HEK293 (cell line): ENCODE data around the gene HINT1.

Experiments used
- BCL11A ChIP-seq: fragments of 450-650 bp; formaldehyde crosslinking; IDR thresholded peaks from 2 replicates; pipeline ENCODE4 v1.5.1; 2016; ENCODE audit warnings: low read depth, missing biosample characterization, missing genetic modification characterization
- CTCF ChIP-seq: fragments of 450-650 bp; formaldehyde crosslinking; IDR thresholded peaks from 2 replicates; pipeline ENCODE4 v1.5.1; 2016; ENCODE audit warnings: missing biosample characterization, missing genetic modification characterization
- KLF10 ChIP-seq: fragments of 450-650 bp; IDR thresholded peaks from 2 replicates; pipeline ENCODE4 v1.5.1; 2018; ENCODE audit warnings: missing biosample characterization, mild to moderate bottlenecking, missing genetic modification characterization
- PATZ1 ChIP-seq: fragments of 450-650 bp; formaldehyde crosslinking; IDR thresholded peaks from 2 replicates; pipeline ENCODE4 v1.5.1; 2016; ENCODE audit warnings: missing biosample characterization, missing genetic modification characterization
- PRDM1 ChIP-seq: fragments of 450-650 bp; formaldehyde crosslinking; IDR thresholded peaks from 2 replicates; pipeline ENCODE4; 2016; ENCODE audit warnings: missing biosample characterization, missing genetic modification characterization
- ZNF214 ChIP-seq: fragments of 450-650 bp; formaldehyde crosslinking; IDR thresholded peaks from 2 replicates; pipeline ENCODE4 v1.5.1; 2017; ENCODE audit warnings: missing biosample characterization, mild to moderate bottlenecking, missing genetic modification characterization, borderline replicate concordance
- ZNF24 ChIP-seq: fragments of 450-650 bp; formaldehyde crosslinking; IDR thresholded peaks from 2 replicates; pipeline ENCODE4 v1.5.1; 2016; ENCODE audit warnings: missing biosample characterization, missing genetic modification characterization
- ZNF580 ChIP-seq: fragments of 450-650 bp; formaldehyde crosslinking; IDR thresholded peaks from 2 replicates; pipeline ENCODE4 v1.5.1; 2016; ENCODE audit warnings: missing biosample characterization, missing genetic modification characterization
- ZNF585B ChIP-seq: fragments of 450-650 bp; formaldehyde crosslinking; IDR thresholded peaks from 2 replicates; pipeline ENCODE4 v1.5.1; 2016; ENCODE audit warnings: missing biosample characterization, missing genetic modification characterization
- ZNF645 ChIP-seq: fragments of 450-650 bp; formaldehyde crosslinking; IDR thresholded peaks from 2 replicates; pipeline ENCODE4; 2016; ENCODE audit warnings: missing biosample characterization, missing genetic modification characterization

GRCh38 chr5:131204964-131205363 is 39.9 kb upstream of the HINT1 start:
- no peak for TF ChIP-seq CTCF (tag by site-specific recombination)
- no peak for TF ChIP-seq PRDM1
- no peak for TF ChIP-seq ZNF24
- no peak for TF ChIP-seq BCL11A (tag by site-specific recombination)
- TF ChIP-seq PATZ1 = no peak
- TF ChIP-seq ZNF580 = no peak
- TF ChIP-seq ZNF214 = no peak
- no peak for TF ChIP-seq ZNF645
- TF ChIP-seq KLF10 (tag by site-specific recombination) = no peak
- no peak for TF ChIP-seq ZNF585B (tag by site-specific recombination)
